Muscle layer of colon (tissue), 2 donors: ENCODE data around the gene CCNG1.
"Not testable (repeated sequence)": the region's sequence is repeated elsewhere in the genome, so short reads cannot be mapped to it uniquely, and the experiment has no call there.

Experiments used
- H3K27ac ChIP-seq: one replicate; pipeline ENCODE4 v1.7.0; 2013; ENCODE audit warnings: low read depth, mild to moderate bottlenecking, low read length, moderate library complexity
- H3K27me3 ChIP-seq, 2 donors: one replicate each; pipeline ENCODE4 v1.7.0; 2013; ENCODE audit warnings: low read length in 2 of 2, mild to moderate bottlenecking in 2 of 2; ENCODE audit not compliant: insufficient read depth in 2 of 2, control insufficient read depth in 1 of 2
- H3K36me3 ChIP-seq: one replicate; pipeline ENCODE4 v1.7.0; 2013; ENCODE audit warnings: mild to moderate bottlenecking, low read length; ENCODE audit not compliant: insufficient read depth
- H3K4me1 ChIP-seq: one replicate; pipeline ENCODE4 v1.7.0; 2013; ENCODE audit warnings: mild to moderate bottlenecking, low read length; ENCODE audit not compliant: insufficient read depth
- H3K4me3 ChIP-seq, 2 donors: one replicate each; pipeline ENCODE4 v1.7.0; 2013; ENCODE audit warnings: low read length in 2 of 2, low read depth in 1 of 2, mild to moderate bottlenecking in 1 of 2, moderate library complexity in 1 of 2
- H3K9ac ChIP-seq: one replicate; pipeline ENCODE4 v1.7.0; 2013; ENCODE audit warnings: low read length
- H3K9me3 ChIP-seq: one replicate; pipeline ENCODE4 v1.7.0; 2013; ENCODE audit warnings: mild to moderate bottlenecking, low read length
- donor health status: abdominal sarcoma.
- donor health status: Adenocarcinoma of cecum.

Gene CCNG1

DNA sequence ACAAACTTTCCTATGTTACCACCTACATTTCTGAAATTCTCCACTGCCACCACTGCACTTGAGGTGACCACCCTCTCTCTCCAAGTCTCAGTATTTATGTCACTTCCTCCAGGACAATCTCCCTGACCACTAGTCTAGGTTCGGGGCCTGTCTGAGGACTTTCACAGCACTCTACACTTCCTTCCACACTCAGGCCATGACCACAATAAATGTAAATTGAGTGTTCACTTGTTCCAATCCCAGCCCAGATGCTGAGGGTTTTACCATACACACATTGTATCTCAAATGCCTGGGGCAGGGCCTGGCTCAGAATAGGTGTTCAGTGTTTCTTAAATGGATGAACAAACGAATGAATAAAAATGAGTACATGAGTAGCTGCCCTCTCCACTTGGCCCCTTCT lies 26.9 kb upstream of the CCNG1 start:
- no peaks in the 10 kb centered on the region for H3K36me3 ChIP-seq
- no peak overlapping the region for H3K4me3 ChIP-seq
- H3K9me3 ChIP-seq = no peaks in the 10 kb centered on the region
- peaks cover 0 to 1% of the 10 kb centered on the region in 2 donors for H3K27me3 ChIP-seq
- no peak overlapping the region for H3K9ac ChIP-seq
- no peak overlapping the region for H3K27ac ChIP-seq
- H3K4me1 ChIP-seq = no peaks in the 10 kb centered on the region

DNA sequence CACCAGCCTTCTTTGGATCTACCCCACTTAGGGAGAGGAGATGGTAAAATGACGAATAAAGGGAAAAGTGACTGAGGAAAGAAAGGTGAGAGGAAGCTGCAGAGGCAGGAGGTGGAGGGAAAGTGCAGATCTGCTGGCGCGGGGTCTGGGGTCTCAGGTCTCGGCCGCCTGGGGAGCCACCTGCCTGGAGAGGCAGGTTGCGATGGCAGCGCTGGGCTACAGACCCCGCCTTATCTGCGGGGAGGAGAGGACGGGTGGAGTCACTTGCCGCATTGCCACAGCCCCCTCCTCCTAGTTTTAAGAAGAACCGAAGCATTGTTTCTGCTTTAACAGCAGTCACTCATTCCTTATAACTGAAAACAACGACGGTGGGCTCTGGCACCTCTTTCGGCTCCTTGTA lies 21.7 kb upstream of the CCNG1 start:
- H3K4me1 ChIP-seq, H3K4me3 ChIP-seq, H3K9me3 ChIP-seq, H3K9ac ChIP-seq, H3K36me3 ChIP-seq, H3K27ac ChIP-seq, H3K27me3 ChIP-seq: not testable (repeated sequence)

GRCh38 chr5:163424836-163425235 lies 12.6 kb upstream of the CCNG1 start:
- Histone ChIP-seq H3K27me3 (no peaks in the 10 kb centered on the region), H3K4me1 (no peaks in the 10 kb centered on the region), H3K9ac (no peak overlapping the region), H3K9me3 (no peaks in the 10 kb centered on the region), H3K36me3 (no peaks in the 10 kb centered on the region), H3K27ac (no peak overlapping the region), H3K4me3 (no peak overlapping the region)

- not testable (repeated sequence) for H3K4me1 ChIP-seq, H3K27ac ChIP-seq, H3K9me3 ChIP-seq, H3K36me3 ChIP-seq, H3K27me3 ChIP-seq, H3K9ac ChIP-seq, H3K4me3 ChIP-seq
Measured at GRCh38 chr5:163426128-163426527, 11.3 kb upstream of the CCNG1 start.

- Histone ChIP-seq H3K27ac (no peak overlapping the region), H3K9ac (no peak overlapping the region)
Measured at GRCh38 chr5:163432544-163432943, 4.9 kb upstream of the CCNG1 start.

DNA sequence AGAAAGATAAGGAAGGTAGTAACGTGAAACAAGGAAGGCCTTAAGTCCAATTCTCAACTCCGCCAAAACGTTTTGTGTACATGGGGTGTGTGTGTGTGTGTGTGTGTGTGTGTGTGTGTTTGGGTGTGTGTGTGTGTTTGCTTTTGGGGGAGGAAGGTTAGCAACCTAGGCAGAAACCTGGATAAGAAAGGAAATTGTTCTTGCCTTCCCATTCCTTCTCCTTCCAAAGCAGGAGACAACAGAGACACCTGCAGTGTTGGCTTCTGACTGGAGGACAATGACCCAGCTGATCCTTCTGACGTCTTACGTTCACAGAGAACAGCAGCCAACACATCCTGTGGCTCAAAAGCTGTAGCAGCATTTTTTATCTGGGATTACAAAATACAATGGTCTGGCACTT lies 4.1 kb upstream of the CCNG1 start:
- no peak overlapping the region for H3K4me3 ChIP-seq
- no peak overlapping the region for H3K9ac ChIP-seq
- H3K9me3 ChIP-seq = no peaks in the 10 kb centered on the region
- H3K36me3 ChIP-seq = no peaks in the 10 kb centered on the region
- H3K27ac ChIP-seq = no peak overlapping the region
- no peaks in the 10 kb centered on the region for H3K27me3 ChIP-seq
- peaks cover 8% of the 10 kb centered on the region for H3K4me1 ChIP-seq

More at GRCh38 chr5:163432544-163432943, 4.9 kb upstream of the CCNG1 start:
- no peaks in the 10 kb centered on the region for H3K27me3 ChIP-seq
- no peak overlapping the region for H3K4me3 ChIP-seq
- H3K9me3 ChIP-seq = no peaks in the 10 kb centered on the region
- no peaks in the 10 kb centered on the region for H3K36me3 ChIP-seq
- H3K4me1 ChIP-seq = peaks cover 6% of the 10 kb centered on the region

DNA sequence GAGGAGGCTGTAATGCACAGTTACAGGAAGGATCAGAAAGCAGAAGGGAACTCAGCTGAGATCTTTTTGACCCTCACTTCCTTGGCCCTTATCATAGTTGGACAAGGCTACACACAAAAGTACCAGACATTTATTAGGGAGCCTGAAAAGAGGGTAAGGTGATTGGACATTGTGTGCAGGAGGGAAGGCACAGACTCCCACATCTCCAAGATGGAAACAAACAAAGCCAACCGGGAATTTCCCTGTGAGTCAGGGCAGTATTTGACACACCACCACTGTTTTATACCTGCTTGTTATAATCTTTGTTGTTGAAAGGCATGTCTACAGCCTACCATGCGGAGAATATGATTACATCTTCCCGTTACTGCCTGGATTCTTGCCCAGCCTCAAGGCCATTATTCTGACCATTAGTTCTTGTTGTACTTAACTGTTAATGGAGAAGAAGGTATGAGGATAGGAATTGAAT lies 3.0 kb upstream of the CCNG1 start:
- Histone ChIP-seq H3K36me3 (no peaks in the 10 kb centered on the region), H3K27me3 (no peaks in the 10 kb centered on the region), H3K27ac (no peak overlapping the region), H3K9ac (no peak overlapping the region), H3K9me3 (no peaks in the 10 kb centered on the region), H3K4me1 (peaks cover 11% of the 10 kb centered on the region), H3K4me3 (no peak overlapping the region)

DNA sequence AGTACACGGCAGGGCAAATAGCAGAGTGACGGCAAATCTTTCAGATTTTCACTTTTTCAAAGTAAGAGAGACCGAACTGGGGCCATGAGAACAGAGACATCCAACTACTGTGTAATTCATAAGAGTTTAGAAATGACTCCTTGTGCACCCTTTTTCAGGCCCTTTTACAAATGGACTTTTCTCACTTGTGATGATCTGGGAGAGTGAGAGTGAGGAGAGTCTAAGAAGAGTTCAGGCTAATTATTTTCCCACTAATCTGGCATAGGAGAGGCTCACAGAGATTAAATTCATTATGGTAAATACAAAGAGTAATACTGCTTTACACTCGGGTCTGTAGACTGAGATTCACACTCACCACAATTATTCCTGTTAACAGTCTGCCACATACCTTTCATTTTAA lies 880 bp upstream of the CCNG1 start:
- H3K9ac ChIP-seq = no peak overlapping the region
- H3K4me3 ChIP-seq = no peak overlapping the region
- H3K4me1 ChIP-seq = peaks cover 11% of the 10 kb centered on the region
- no peak overlapping the region for H3K27ac ChIP-seq
- H3K9me3 ChIP-seq = no peaks in the 10 kb centered on the region
- H3K36me3 ChIP-seq = peaks cover 13% of the 10 kb centered on the region
- no peaks in the 10 kb centered on the region for H3K27me3 ChIP-seq

GRCh38 chr5:163437011-163437308 lies 435 bp upstream of the CCNG1 start:
- Histone ChIP-seq H3K9ac (no peak overlapping the region), H3K9me3 (no peaks in the 10 kb centered on the region)

DNA sequence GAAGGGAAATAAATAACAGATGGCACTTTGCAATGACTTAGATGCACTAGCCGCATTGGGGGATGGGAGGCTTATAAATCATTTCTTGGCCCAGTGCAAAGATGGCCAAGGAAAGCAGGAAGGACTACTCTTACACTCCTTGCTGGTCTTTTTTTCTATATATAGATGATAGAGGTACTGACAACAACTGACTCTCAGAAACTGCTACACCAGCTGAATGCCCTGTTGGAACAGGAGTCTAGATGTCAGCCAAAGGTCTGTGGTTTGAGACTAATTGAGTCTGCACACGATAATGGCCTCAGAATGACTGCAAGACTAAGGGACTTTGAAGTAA lies 1.7 kb downstream of the CCNG1 start:
- peak overlapping the region in 1 of 2 donors; percentile 85 for H3K4me3 ChIP-seq
- no peak overlapping the region for H3K9ac ChIP-seq
- H3K27me3 ChIP-seq = no peaks in the 10 kb centered on the region
- H3K4me1 ChIP-seq = peaks cover 11% of the 10 kb centered on the region
- H3K9me3 ChIP-seq = no peaks in the 10 kb centered on the region
- H3K36me3 ChIP-seq = peaks cover 26% of the 10 kb centered on the region
- H3K27ac ChIP-seq = no peak overlapping the region

More at GRCh38 chr5:163437011-163437308, 435 bp upstream of the CCNG1 start:
- Histone ChIP-seq H3K27me3 (no peaks in the 10 kb centered on the region), H3K4me3 (peak overlapping the region; percentile 85 to 96), H3K4me1 (peaks cover 11% of the 10 kb centered on the region), H3K36me3 (peaks cover 13% of the 10 kb centered on the region), H3K27ac (peak overlapping the region; percentile 45)

GRCh38 chr5:163440954-163441353 lies 3.6 kb downstream of the CCNG1 start:
- H3K36me3 ChIP-seq = peaks cover 32% of the 10 kb centered on the region

DNA sequence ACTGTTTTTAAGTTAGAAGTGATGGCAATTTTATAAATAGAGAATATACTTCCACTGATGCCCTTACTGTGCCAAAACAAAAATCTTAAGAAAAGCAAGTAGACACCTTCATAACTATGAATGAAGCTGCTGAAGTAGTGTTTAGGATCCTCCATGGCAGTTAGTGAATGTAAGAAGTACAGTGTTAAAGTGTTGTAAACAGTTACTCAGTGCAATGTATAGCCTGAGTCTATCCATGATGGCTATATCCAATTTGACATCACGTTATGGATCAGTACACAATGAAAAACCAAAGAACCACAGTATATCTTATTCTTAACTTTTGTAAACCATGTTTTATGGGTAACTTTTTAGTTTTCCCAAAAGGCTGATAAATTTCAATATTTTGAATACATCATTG lies 7.1 kb downstream of the CCNG1 start:
- Histone ChIP-seq H3K36me3 (peaks cover 43% of the 10 kb centered on the region), H3K4me1 (no peaks in the 10 kb centered on the region), H3K9me3 (no peaks in the 10 kb centered on the region), H3K9ac (no peak overlapping the region), H3K27me3 (no peaks in the 10 kb centered on the region), H3K27ac (no peak overlapping the region), H3K4me3 (no peak overlapping the region)

More at GRCh38 chr5:163440954-163441353, 3.6 kb downstream of the CCNG1 start:
- Histone ChIP-seq H3K4me3 (no peak overlapping the region), H3K9me3 (no peaks in the 10 kb centered on the region), H3K27ac (no peak overlapping the region), H3K9ac (no peak overlapping the region), H3K27me3 (no peaks in the 10 kb centered on the region), H3K4me1 (peaks cover 11% of the 10 kb centered on the region)
